ENCODE data around the gene PSRC1.

PSRC1 gene

GRCh38 chr1:109271458-109271857 lies 11.5 kb downstream of the PSRC1 start:
- no peak for DNase-seq (ENCODE audit: low read depth)

DNA sequence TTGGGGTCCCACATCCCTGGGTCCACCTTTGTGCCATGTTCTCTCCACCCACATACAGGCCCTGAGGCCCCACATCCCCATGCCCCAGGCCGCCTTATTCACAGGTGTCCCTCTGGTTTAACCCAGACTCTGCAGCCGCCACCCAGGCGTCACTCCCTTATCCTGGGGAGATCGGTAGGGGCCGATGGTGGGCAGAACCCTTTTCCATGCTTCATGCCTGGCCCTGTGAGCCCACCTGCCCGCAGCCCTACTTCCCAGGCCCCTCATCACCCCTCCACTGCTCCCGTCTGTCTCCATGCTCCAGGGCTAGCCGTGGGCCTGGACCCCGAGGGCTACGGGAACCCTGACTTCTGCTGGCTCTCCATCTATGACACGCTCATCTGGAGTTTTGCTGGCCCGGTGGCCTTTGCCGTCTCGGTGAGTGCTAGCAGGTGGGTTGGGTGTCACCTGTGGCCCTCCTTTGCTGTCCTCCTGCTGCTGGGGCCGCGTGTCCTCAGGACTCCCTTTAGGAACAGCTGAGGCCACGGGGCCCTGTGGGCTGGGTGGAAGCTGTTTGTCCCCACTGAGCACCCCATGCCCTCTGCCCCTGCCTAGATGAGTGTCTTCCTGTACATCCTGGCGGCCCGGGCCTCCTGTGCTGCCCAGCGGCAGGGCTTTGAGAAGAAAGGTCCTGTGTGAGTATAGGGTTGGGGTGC lies 12.2 kb downstream of the PSRC1 start:
- no peak for DNase-seq (ENCODE audit: low read depth)

DNA sequence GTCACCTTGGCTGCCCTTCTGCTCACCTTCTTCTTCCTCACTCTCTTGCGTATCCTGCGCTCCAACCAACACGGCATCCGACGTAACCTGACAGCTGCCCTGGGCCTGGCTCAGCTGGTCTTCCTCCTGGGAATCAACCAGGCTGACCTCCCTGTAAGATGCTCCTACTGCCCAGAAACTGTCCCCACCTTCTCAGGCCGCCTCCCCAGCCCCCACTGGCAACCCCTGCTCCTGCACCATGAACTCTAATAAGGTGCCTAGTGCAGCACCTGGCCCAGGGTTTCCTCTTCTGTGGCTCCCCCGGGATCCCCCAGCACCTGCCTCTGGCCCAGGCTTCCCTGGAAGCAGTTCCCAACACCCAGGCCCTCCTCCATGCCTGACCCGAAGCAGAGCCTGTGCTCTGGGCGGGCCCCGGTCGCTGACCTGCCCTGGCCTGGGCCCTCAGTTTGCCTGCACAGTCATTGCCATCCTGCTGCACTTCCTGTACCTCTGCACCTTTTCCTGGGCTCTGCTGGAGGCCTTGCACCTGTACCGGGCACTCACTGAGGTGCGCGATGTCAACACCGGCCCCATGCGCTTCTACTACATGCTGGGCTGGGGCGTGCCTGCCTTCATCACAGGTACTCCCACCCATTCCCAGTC lies 12.8 kb downstream of the PSRC1 start:
- DNase-seq (ENCODE audit: low read depth), result no peak

DNA sequence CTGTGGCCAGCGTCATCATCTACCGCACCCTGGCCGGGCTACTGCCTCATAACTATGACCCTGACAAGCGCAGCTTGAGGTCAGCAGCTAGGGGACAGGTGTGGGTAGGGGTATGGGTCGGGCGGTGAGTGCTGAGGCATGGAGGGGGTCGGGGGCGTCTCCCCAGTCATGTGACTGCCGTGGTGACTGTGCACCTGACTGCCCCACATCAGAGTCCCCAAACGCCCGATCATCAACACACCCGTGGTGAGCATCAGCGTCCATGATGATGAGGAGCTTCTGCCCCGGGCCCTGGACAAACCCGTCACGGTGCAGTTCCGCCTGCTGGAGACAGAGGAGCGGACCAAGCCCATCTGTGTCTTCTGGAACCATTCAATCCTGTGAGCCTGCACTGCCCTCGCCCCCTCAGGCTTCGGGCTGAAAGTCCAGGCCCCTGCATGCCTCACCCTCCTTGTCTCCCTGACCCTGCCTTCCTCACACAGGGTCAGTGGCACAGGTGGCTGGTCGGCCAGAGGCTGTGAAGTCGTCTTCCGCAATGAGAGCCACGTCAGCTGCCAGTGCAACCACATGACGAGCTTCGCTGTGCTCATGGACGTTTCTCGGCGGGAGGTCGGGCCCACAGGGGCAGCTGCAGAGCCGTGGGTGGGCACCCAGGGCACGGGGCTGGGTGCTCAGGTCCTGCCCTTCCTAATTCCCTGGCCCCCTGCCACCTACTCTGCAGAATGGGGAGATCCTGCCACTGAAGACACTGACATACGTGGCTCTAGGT lies 13.5 kb downstream of the PSRC1 start:
- no peak for DNase-seq (ENCODE audit: low read depth)

GRCh38 chr1:109268431-109269211 lies 14.3 kb downstream of the PSRC1 start:
- no peak for DNase-seq (ENCODE audit: low read depth)

DNA sequence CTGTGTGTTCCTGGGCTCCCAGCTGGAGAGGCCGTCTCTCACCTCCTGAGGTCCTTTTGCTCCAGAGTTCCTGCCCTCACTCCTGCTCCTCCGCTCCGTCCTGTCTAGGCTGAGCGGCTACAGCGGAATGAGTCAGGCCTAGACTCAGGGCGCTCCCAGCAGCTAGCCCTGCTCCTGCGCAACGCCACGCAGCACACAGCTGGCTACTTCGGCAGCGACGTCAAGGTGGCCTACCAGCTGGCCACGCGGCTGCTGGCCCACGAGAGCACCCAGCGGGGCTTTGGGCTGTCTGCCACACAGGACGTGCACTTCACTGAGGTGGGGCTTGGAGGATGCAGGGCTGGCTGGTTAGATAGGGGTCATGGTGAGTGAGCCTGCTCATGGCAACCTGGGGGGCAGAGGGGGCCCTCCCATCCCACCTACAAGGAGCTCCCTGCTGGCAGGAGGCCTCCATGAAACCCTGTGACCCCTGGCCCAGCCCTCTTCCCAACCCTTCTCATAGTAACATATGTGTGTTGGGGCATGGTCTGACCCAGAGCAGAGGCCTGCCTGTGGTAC lies 15.1 kb downstream of the PSRC1 start:
- DNase-seq (ENCODE audit: low read depth), result no peak

- no peak for DNase-seq (ENCODE audit: low read depth)
Measured at GRCh38 chr1:109266965-109267364, 16.0 kb downstream of the PSRC1 start.

GRCh38 chr1:109265741-109266330 lies 17.1 kb downstream of the PSRC1 start:
- no peak for DNase-seq (ENCODE audit: low read depth)

DNA sequence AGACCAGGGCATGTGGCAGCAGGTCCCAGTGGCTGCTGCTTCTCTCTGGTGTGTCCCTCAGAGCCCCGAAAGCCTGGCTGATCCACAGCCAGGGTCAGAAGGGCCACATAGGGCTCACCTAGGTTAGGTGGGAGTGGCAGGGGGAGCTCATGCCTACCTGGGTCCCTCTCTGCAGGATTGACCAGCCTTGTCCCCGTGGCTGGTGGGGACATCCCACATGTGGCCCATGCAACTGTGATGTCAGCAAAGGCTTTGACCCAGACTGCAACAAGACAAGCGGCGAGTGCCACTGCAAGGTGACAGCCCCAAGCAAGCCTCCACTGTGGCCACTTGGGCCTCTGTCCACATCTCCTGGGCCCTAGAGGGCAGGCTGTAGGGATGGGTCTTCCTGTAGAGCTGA lies 17.9 kb downstream of the PSRC1 start:
- no peak for DNase-seq (ENCODE audit: low read depth)

DNA sequence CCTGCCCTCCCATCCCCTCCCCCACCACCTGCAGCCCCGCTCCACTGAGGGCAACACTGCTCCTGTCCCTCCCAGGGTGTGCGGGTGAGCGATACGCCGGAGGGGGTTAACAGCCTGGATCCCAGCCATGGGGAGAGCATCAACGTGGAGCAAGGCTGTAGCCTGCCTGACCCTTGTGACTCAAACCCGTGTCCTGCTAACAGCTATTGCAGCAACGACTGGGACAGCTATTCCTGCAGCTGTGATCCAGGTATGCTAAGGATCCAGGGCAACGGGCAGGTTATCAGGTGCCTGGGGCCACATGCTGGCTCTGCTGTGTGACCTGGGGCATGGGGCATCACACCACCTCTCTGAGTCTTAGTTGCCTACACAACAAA lies 18.6 kb downstream of the PSRC1 start:
- no peak for DNase-seq (ENCODE audit: low read depth)

DNA sequence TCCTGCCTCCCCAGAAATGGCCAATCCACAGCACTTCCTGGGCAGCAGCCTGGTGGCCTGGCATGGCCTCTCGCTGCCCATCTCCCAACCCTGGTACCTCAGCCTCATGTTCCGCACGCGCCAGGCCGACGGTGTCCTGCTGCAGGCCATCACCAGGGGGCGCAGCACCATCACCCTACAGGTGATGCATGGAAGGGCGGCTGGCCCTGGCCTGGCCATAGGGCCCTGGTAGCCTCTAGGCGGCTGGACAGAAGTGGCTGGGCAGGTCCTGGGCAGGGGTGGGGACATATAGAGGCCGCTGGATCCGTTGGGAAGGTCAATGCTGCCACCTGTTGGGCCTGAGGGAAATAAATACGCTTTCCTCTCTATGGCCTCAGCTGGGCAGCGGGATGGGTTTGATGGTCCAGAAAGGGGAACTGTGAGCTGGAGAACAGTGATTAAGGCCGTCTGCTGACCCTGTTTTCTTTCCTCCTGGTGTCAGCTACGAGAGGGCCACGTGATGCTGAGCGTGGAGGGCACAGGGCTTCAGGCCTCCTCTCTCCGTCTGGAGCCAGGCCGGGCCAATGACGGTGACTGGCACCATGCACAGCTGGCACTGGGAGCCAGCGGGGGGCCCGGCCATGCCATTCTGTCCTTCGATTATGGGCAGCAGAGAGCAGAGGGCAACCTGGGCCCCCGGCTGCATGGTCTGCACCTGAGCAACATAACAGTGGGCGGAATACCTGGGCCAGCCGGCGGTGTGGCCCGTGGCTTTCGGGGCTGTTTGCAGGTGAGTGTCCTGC lies 19.2 kb downstream of the PSRC1 start:
- DNase-seq (ENCODE audit: low read depth), result peak; percentile 54

DNA sequence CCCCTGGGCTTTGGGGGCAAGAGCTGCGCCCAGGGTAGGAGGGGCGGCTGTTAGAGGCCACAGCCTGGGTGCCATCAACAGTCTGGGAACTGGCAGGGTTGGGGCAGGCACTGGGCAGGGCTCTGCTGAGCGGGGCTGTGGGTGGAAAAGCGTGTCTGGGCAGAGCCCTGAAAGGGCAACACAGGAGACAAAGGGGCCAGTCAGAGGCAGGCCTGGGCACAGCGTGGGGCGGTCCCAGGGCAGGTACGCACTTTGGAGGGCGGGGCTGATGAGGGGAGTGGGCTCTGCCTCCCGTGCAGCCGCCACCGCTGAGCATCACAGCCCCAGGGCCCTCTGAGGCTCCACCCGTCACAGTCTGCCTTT lies 19.7 kb downstream of the PSRC1 start:
- DNase-seq (ENCODE audit: low read depth), result no peak

GRCh38 chr1:109262231-109263055 lies 20.5 kb downstream of the PSRC1 start:
- no peak for DNase-seq (ENCODE audit: low read depth)

- DNase-seq (ENCODE audit: low read depth), result no peak
Measured at GRCh38 chr1:109261578-109261977, 21.4 kb downstream of the PSRC1 start.

DNA sequence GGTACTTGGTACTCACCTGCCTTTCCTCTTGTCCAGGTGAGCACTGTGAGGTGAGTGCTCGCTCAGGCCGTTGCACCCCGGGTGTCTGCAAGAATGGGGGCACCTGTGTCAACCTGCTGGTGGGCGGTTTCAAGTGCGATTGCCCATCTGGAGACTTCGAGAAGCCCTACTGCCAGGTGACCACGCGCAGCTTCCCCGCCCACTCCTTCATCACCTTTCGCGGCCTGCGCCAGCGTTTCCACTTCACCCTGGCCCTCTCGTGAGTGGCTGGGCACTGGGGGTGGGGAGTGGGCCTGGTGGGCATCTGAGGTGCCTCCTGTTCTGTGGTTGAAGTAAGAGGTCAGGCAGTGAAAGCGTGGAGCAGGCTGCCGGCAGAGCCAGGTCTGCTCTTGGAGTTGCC lies 21.9 kb downstream of the PSRC1 start:
- DNase-seq (ENCODE audit: low read depth), result no peak

DNA sequence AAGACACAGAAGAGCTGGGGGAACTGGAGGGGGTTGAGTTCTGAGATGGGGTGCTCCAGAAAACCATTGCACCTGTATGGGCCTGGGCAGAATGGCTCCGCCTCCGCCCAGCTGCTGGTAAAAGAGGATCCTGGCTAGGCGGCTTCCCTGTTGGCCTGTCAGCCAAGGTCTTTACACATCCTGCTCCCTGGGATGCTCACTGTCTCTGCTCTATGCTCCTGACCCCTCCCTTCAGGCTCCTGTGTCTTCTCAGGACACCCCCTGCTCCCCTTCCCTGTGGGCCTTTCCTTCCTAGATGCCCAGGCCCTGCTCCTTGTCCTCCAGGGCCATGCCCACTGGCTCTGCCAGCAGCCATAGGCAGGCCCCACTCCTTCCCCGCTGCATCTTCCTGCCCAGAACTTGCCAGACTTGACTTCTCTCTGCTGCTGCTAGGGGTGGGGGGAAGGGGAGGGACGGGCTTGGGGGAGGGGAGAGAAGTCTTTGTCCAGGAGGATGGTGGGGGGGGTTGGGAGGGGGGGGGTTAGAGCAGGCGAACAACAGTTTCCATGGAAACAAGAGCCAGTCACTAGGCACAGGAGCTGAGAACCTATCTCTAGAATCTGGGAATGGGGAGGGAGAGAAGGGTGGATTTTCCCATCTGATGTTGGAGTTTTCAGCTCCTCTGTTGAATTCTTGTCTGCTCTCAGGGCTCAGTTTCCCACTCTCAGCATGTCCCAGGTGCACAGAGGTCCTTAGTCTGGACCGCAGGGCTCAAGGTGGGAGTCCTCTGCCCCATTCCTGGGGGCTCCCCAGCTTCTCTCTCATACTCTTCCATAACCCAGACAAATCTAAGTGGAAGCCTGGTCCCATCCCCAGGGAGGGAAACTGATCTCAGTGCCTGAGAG lies 23.0 kb downstream of the PSRC1 start:
- no peak for DNase-seq (ENCODE audit: low read depth)

- no peak for DNase-seq (ENCODE audit: low read depth)
Measured at GRCh38 chr1:109258481-109259466, 24.2 kb downstream of the PSRC1 start.
